ENCODE results near the gene ARTN.

GRCh38 chr1:43933386-43934100 lies at the start of gene ARTN:
- TF ChIP-seq CTCF (conservative IDR thresholded peaks at IDR 0.05): no peak
- TF ChIP-seq ZFX (IDR thresholded peaks at IDR 0.05): no peak
